H1 (cell line): ENCODE measurements around the gene MED16. TPM values are rescaled to one million over a fixed set of nuclear protein-coding genes. Genes with fewer than 3 reads are reported as not detected.

Source experiments
- CTCF ChIA-PET: fragments of 300-600 bp; sonication (Branson Sonifier 250); formaldehyde crosslinking; loops from one replicate; lab custom pipeline; 2021; ENCODE audit not compliant: partially characterized antibody; lab: Charles Lee
- POLR2A ChIA-PET: fragments of 300-600 bp; sonication (Branson Sonifier 250); formaldehyde crosslinking; loops from one replicate; lab custom pipeline; 2021; ENCODE audit warnings: inconsistent platforms; ENCODE audit not compliant: partially characterized antibody; lab: Charles Lee
- DNase-seq, 2 experiments: peaks; one replicate each; pipeline versions ENCODE4 v3.0.0 to v3.0.0-alpha.2; 2010 to 2022; ENCODE audit warnings: low spot score in 2 of 2, low read depth in 1 of 2, mixed read lengths in 1 of 2
- FAIRE-seq: peaks from 2 replicates; lab custom pipeline; 2011; peaks lifted over from hg19 to GRCh38; lab: Jason Lieb, UNC
- H2AFZ ChIP-seq: 2 replicates; pipeline ENCODE4 v1.8.1; 2012; ENCODE audit warnings: low read length, inconsistent platforms
- H2AK5ac ChIP-seq: 2 replicates; pipeline ENCODE4 v1.6.1; 2013; ENCODE audit warnings: low read depth, low read length
- H2BK120ac ChIP-seq: replicated peaks from 2 replicates; pipeline ENCODE3; 2013; ENCODE audit warnings: low read depth, low read length, inconsistent platforms
- H2BK12ac ChIP-seq: 2 replicates; pipeline ENCODE4 v1.6.1; 2013; ENCODE audit warnings: low read depth, low read length
- H2BK15ac ChIP-seq: 2 replicates; pipeline ENCODE4 v1.6.1; 2013; ENCODE audit warnings: low read length
- H2BK20ac ChIP-seq: 2 replicates; pipeline ENCODE4 v1.6.1; 2013; ENCODE audit warnings: low read length
- H2BK5ac ChIP-seq: 2 replicates; pipeline ENCODE4 v1.6.1; 2013; ENCODE audit warnings: low read depth, low read length
- H3K14ac ChIP-seq: 2 replicates; pipeline ENCODE4 v1.6.1; 2013; ENCODE audit warnings: inconsistent platforms; ENCODE audit not compliant: insufficient read length
- H3K18ac ChIP-seq: 2 replicates; pipeline ENCODE4 v1.6.1; 2013; ENCODE audit warnings: low read length; ENCODE audit errors: extremely low read depth
- H3K23ac ChIP-seq: 2 replicates; pipeline ENCODE4 v1.6.1; 2013; ENCODE audit warnings: inconsistent platforms; ENCODE audit not compliant: insufficient read length
- H3K23me2 ChIP-seq: 2 replicates; pipeline ENCODE4 v1.6.1; 2013; ENCODE audit warnings: low read depth, low read length
- H3K27ac ChIP-seq: 2 replicates; pipeline ENCODE4 v1.6.1; 2011; ENCODE audit warnings: low read depth, low read length, inconsistent platforms
- H3K27me3 ChIP-seq, 4 experiments: replicated peaks in 1 of 4; 1 replicate in 1 of 4; 2 replicates in 3 of 4; pipeline versions ENCODE4 v1.6.1 to v1.8.1; 2011 to 2013; ENCODE audit warnings: low read length in 3 of 4, mild to moderate bottlenecking in 3 of 4, inconsistent platforms in 2 of 4, mixed read lengths in 2 of 4, moderate library complexity in 1 of 4; ENCODE audit not compliant: control insufficient read depth in 3 of 4, insufficient read depth in 3 of 4; ENCODE audit errors: extremely low read depth in 1 of 4
- H3K36me3 ChIP-seq, 4 experiments: 2 replicates each; pipeline versions ENCODE4 v1.6.1 to v1.8.1; 2011 to 2013; ENCODE audit warnings: mild to moderate bottlenecking in 4 of 4, low read length in 3 of 4, moderate library complexity in 2 of 4, control low read depth in 1 of 4, inconsistent platforms in 1 of 4; ENCODE audit not compliant: insufficient read depth in 4 of 4, control insufficient read depth in 2 of 4
- H3K4ac ChIP-seq: replicated peaks from 2 replicates; pipeline ENCODE3; 2013; ENCODE audit warnings: low read length, low read depth, mixed read lengths, inconsistent platforms; ENCODE audit not compliant: insufficient read length
- H3K4me1 ChIP-seq, 4 experiments: replicated peaks in 1 of 4; 1 replicate in 1 of 4; 2 replicates in 3 of 4; pipeline versions ENCODE4 v1.6.1 to v1.8.1; 2011 to 2013; ENCODE audit warnings: low read length in 3 of 4, inconsistent platforms in 2 of 4, mixed read lengths in 1 of 4; ENCODE audit not compliant: insufficient read depth in 4 of 4, control insufficient read depth in 3 of 4
- H3K4me2 ChIP-seq, 2 experiments: 2 replicates each; pipeline versions ENCODE4 v1.6.1 to v1.8.1; 2011 to 2013; ENCODE audit warnings: low read depth in 2 of 2, low read length in 2 of 2, control low read depth in 1 of 2, inconsistent platforms in 1 of 2, mild to moderate bottlenecking in 1 of 2; ENCODE audit not compliant: insufficient read depth in 1 of 2
- H3K4me3 ChIP-seq, 4 experiments: fragments of 200-600, 300-600 bp in 1 of 4; sonication (generic), shearing (Covaris generic), sonication (Bioruptor Twin) in 1 of 4; 2 replicates each; pipeline versions ENCODE4 v1.5.1 to v1.8.1; 2011 to 2016; ENCODE audit warnings: low read length in 4 of 4, low read depth in 3 of 4, control low read depth in 2 of 4, inconsistent platforms in 2 of 4, mild to moderate bottlenecking in 2 of 4, mixed read lengths in 1 of 4, moderate library complexity in 1 of 4; ENCODE audit not compliant: insufficient read depth in 2 of 4; ENCODE audit errors: extremely low read depth in 1 of 4
- H3K56ac ChIP-seq: replicated peaks from 2 replicates; pipeline ENCODE3; 2013; ENCODE audit warnings: low read depth, mild to moderate bottlenecking, mixed read lengths, low read length, inconsistent platforms; ENCODE audit not compliant: insufficient read length
- H3K79me1 ChIP-seq: 2 replicates; pipeline ENCODE4 v1.6.1; 2013; ENCODE audit warnings: low read depth, low read length, control low read depth
- H3K79me2 ChIP-seq, 2 experiments: 2 replicates each; pipeline versions ENCODE4 v1.6.1 to v1.8.1; 2012 to 2013; ENCODE audit warnings: low read length in 2 of 2, mild to moderate bottlenecking in 2 of 2, inconsistent platforms in 1 of 2; ENCODE audit not compliant: insufficient read depth in 2 of 2, control insufficient read depth in 1 of 2
- H3K9ac ChIP-seq, 4 experiments: replicated peaks in 1 of 4; 1 replicate in 1 of 4; 2 replicates in 3 of 4; pipeline versions ENCODE4 v1.6.1 to v1.8.1; 2011 to 2013; ENCODE audit warnings: low read depth in 3 of 4, low read length in 3 of 4, control low read depth in 2 of 4, mild to moderate bottlenecking in 2 of 4, moderate library complexity in 2 of 4, inconsistent platforms in 1 of 4; ENCODE audit errors: extremely low read depth in 1 of 4
- H3K9me3 ChIP-seq, 2 experiments: 2 replicates each; pipeline versions ENCODE4 v1.6.1 to v1.8.1; 2012 to 2013; ENCODE audit warnings: mild to moderate bottlenecking in 2 of 2, moderate library complexity in 2 of 2, control low read depth in 1 of 2, inconsistent platforms in 1 of 2, low read depth in 1 of 2, low read length in 1 of 2, mixed read lengths in 1 of 2; ENCODE audit not compliant: insufficient read depth in 2 of 2
- H4K20me1 ChIP-seq, 2 experiments: replicated peaks in 1 of 2; 2 replicates each; pipeline versions ENCODE3 to v1.8.1; 2011 to 2013; ENCODE audit warnings: inconsistent platforms in 2 of 2, low read length in 2 of 2, mild to moderate bottlenecking in 1 of 2; ENCODE audit not compliant: insufficient read depth in 2 of 2, control insufficient read depth in 1 of 2
- H4K5ac ChIP-seq: 2 replicates; pipeline ENCODE4 v1.6.1; 2013; ENCODE audit warnings: low read length, low read depth, mixed read lengths, inconsistent platforms; ENCODE audit not compliant: insufficient read length
- H4K8ac ChIP-seq: 2 replicates; pipeline ENCODE4 v1.8.0; 2013; ENCODE audit warnings: mild to moderate bottlenecking, moderate library complexity, low read length, inconsistent platforms; ENCODE audit not compliant: insufficient read depth; ENCODE audit errors: extremely low read depth
- H4K91ac ChIP-seq: replicated peaks from 2 replicates; pipeline ENCODE3; 2013; ENCODE audit warnings: low read length, mixed read lengths, inconsistent platforms; ENCODE audit not compliant: insufficient read length
- ASH2L ChIP-seq: fragments of 200-600, 300-600 bp; sonication (generic); IDR thresholded peaks from one replicate; pipeline ENCODE4 v1.7.1; 2017; ENCODE audit warnings: low read length
- GABPA ChIP-seq: IDR thresholded peaks from 2 replicates; pipeline ENCODE4 v1.6.1; 2011; ENCODE audit warnings: mild to moderate bottlenecking, low read length, moderate library complexity, borderline replicate concordance; ENCODE audit not compliant: insufficient read depth
- HDAC6 ChIP-seq: IDR thresholded peaks from one replicate; pipeline ENCODE4 v1.7.1; 2012; ENCODE audit warnings: low read depth, mild to moderate bottlenecking, inconsistent platforms, low read length, moderate library complexity
- JUND ChIP-seq: IDR thresholded peaks from 2 replicates; pipeline ENCODE4 v1.6.1; 2011; ENCODE audit warnings: mild to moderate bottlenecking, improper control_type of control experiment, low read length
- KDM4A ChIP-seq: IDR thresholded peaks from one replicate; pipeline ENCODE4 v1.7.1; 2012; ENCODE audit warnings: low read depth, mild to moderate bottlenecking, moderate library complexity, low read length, inconsistent platforms; ENCODE audit not compliant: severe bottlenecking
- RNF2 ChIP-seq: fragments of 200-900, 300-1000 bp; sonication (generic); IDR thresholded peaks from 2 replicates; pipeline ENCODE4 v1.7.1; 2016; ENCODE audit warnings: borderline replicate concordance, low read depth, mild to moderate bottlenecking, antibody characterized with exemption, low read length; ENCODE audit not compliant: poor library complexity, severe bottlenecking; ENCODE audit errors: missing control alignments
- RXRA ChIP-seq: IDR thresholded peaks from 2 replicates; pipeline ENCODE4 v1.6.1; 2011; ENCODE audit warnings: low read depth, mild to moderate bottlenecking, low read length, moderate library complexity; ENCODE audit not compliant: insufficient read depth
- SIX5 ChIP-seq: IDR thresholded peaks from 2 replicates; pipeline ENCODE4 v1.6.1; 2011; ENCODE audit warnings: mild to moderate bottlenecking, low read depth, low read length
- WGBS, 2 experiments: shearing (Covaris generic) in 1 of 2; methylation state at CpG; one replicate each; pipeline versions ENCODE4 v1.1.6 to v1.1.7; 2013 to 2015; ENCODE audit warnings: low lambda C conversion rate in 2 of 2, mixed read lengths in 2 of 2, inconsistent platforms in 1 of 2, low coverage in 1 of 2, missing lambda C conversion rate in 1 of 2; ENCODE audit not compliant: insufficient replicate concordance in 2 of 2, insufficient coverage in 1 of 2, insufficient read length in 1 of 2; ENCODE audit errors: extremely low coverage in 1 of 2, missing lambda C conversion rate in 1 of 2; 5-methylcytosine and 5-hydroxymethylcytosine counted together
- polyA plus RNA-seq, 7 experiments: library from polyadenylated mRNA; depleted of rRNA in 3 of 7; stranded (reverse) in 5 of 7; unstranded in 2 of 7; fragments of >200 nt in 5 of 7; fragments of 200-250 nt in 2 of 7; gene quantifications; 1 replicate in 5 of 7; 2 replicates in 1 of 7; 4 replicates in 1 of 7; pipeline versions ENCODE4 v1.2.1 to v1.2.3, GENCODE V29; 2011 to 2013; ENCODE audit warnings: missing spikeins in 2 of 7, mixed read lengths in 2 of 7
- total RNA-seq: library from RNA; stranded (reverse); fragmentation: NEBNext Ultra II Directional; extraction: Animal tissue kit (Norgen Biotek cat#: 25700); gene quantifications from 2 replicates; pipeline ENCODE4 v1.2.1, GENCODE V29; 2021

The MED16 gene
- total and polyA plus RNA-seq, 2 of the 8 experiments (the other 6 are each of a cell fraction or from before 2014, with no cell fraction given): 51.0 to 67.2 TPM

- no peak overlapping the region for H3K18ac ChIP-seq
- no peak for FAIRE-seq
- CTCF ChIA-PET: interaction anchor here (0.6 to 2.1 kb wide), 8 partner anchors 14 to 386 kb away, joined by 3 to 11 read pairs (median 3); no protein-coding TSS in a partner anchor
These were observed 11.5 kb downstream of the MED16 start for GRCh38 chr19:881385-882071.

More at GRCh38 chr19:881385-882071, 11.5 kb downstream of the MED16 start:
- Histone ChIP-seq H3K23me2 (no peaks in the 10 kb centered on the region), H3K79me2 (no peaks in the 10 kb centered on the region), H2BK12ac (no peak overlapping the region), H2BK20ac (no peak overlapping the region), H4K8ac (no peak overlapping the region), H3K27me3 (no peaks in the 10 kb centered on the region), H3K79me1 (no peaks in the 10 kb centered on the region), H3K4me2 (no peak overlapping the region), H3K14ac (no peak overlapping the region), H3K23ac (no peak overlapping the region), H2AK5ac (no peak overlapping the region), H3K4ac (no peak overlapping the region), H3K4me3 (no peak overlapping the region), H2BK120ac (no peak overlapping the region), H2BK15ac (no peak overlapping the region), H4K20me1 (peaks cover 5% of the 10 kb centered on the region in 2 experiments), H2BK5ac (no peak overlapping the region), H4K5ac (no peak overlapping the region), H3K4me1 (no peaks in the 10 kb centered on the region), H3K27ac (no peak overlapping the region; the same call in 1 of the 2 replicates), H4K91ac (no peak overlapping the region), H3K9me3 (no peaks in the 10 kb centered on the region), H3K9ac (no peak overlapping the region), H3K36me3 (peaks cover 0 to 26% (median 6%) of the 10 kb centered on the region in 4 experiments; a peak in 5 of 8 replicates), H3K56ac (no peak overlapping the region), H2AFZ (no peak overlapping the region)
- 95% methylated on average over 34 of the region's 34 CpGs; no CpG with 5 or more reads in 1 of the 2 experiments for WGBS, 2 experiments
- TF ChIP-seq GABPA: no peak
- TF ChIP-seq ASH2L: no peak
- TF ChIP-seq HDAC6: no peak
- no peak for TF ChIP-seq RNF2
- TF ChIP-seq RXRA: no peak
- no peak for TF ChIP-seq SIX5
- TF ChIP-seq JUND: no peak
- TF ChIP-seq KDM4A: no peak
- POLR2A ChIA-PET: interaction anchor here (11.5 kb wide), 1 partner anchor 8 kb away, joined by 82 read pairs; the partner anchor contains the start of genes MED16 and RNU6-9
- DNase-seq: no peak
